ENCODE measurements around the gene SREBF1. TPM values are rescaled to one million over a fixed set of nuclear protein-coding genes. Genes with fewer than 3 reads are reported as not detected.
A peak's percentile ranks its signal among the peaks of the same experiment; 100 is the strongest.

Gene SREBF1
- total RNA-seq, 1 experiment from 2014 or later: 92.5 TPM

- DNase-seq (ENCODE audit: low spot score): no peak
These were observed 11.8 kb downstream of the SREBF1 start for GRCh38 chr17:17824783-17825614.

- no peak for DNase-seq (ENCODE audit: low spot score)
These were observed 12.5 kb downstream of the SREBF1 start for GRCh38 chr17:17824119-17824782.

GRCh38 chr17:17823433-17824118, 13.2 kb downstream of the SREBF1 start:
- peak; percentile 81 for DNase-seq (ENCODE audit: low spot score)

GRCh38 chr17:17822616-17823015, 14.2 kb downstream of the SREBF1 start:
- DNase-seq (ENCODE audit: low spot score): no peak

- DNase-seq (ENCODE audit: low spot score): no peak
These were observed 14.6 kb downstream of the SREBF1 start for GRCh38 chr17:17822189-17822588.

GRCh38 chr17:17820463-17821158, 16.2 kb downstream of the SREBF1 start:
- DNase-seq (ENCODE audit: low spot score): no peak

GRCh38 chr17:17820046-17820445, 16.7 kb downstream of the SREBF1 start:
- no peak for DNase-seq (ENCODE audit: low spot score)

GRCh38 chr17:17819561-17819995, 17.2 kb downstream of the SREBF1 start:
- peak; percentile 96 for DNase-seq (ENCODE audit: low spot score)

- no peak for DNase-seq (ENCODE audit: low spot score)
These were observed 17.7 kb downstream of the SREBF1 start for GRCh38 chr17:17819111-17819510.

GRCh38 chr17:17818088-17818526, 18.7 kb downstream of the SREBF1 start:
- DNase-seq (ENCODE audit: low spot score): peak; percentile 67

- DNase-seq (ENCODE audit: low spot score): no peak
These were observed 19.2 kb downstream of the SREBF1 start for GRCh38 chr17:17817552-17817947.

GRCh38 chr17:17816831-17817551, 19.8 kb downstream of the SREBF1 start:
- no peak for DNase-seq (ENCODE audit: low spot score)

- DNase-seq (ENCODE audit: low spot score): no peak
These were observed 20.5 kb downstream of the SREBF1 start for GRCh38 chr17:17816240-17816814.

GRCh38 chr17:17815436-17816200, 21.2 kb downstream of the SREBF1 start:
- no peak for DNase-seq (ENCODE audit: low spot score)

- DNase-seq (ENCODE audit: low spot score): no peak
These were observed 21.8 kb downstream of the SREBF1 start for GRCh38 chr17:17815062-17815406.

GRCh38 chr17:17814162-17815061, 22.4 kb downstream of the SREBF1 start:
- no peak for DNase-seq (ENCODE audit: low spot score)

GRCh38 chr17:17813725-17814095, 23.1 kb downstream of the SREBF1 start:
- no peak for DNase-seq (ENCODE audit: low spot score)

GRCh38 chr17:17813055-17813724, 23.6 kb downstream of the SREBF1 start:
- no peak for DNase-seq (ENCODE audit: low spot score)
